ENCODE results near the gene SASH1. TPM values are rescaled to one million over a fixed set of nuclear protein-coding genes. Genes with fewer than 3 reads are reported as not detected.

SASH1 gene
- total RNA-seq, 1 experiment from 2014 or later = 33.2 TPM

- H3K4me1 ChIP-seq (ENCODE audit: insufficient read depth, low read length) = peaks cover 6% of the 10 kb centered on the region; the same call in 1 of the 2 replicates
- H2AK5ac ChIP-seq (ENCODE audit: insufficient read length, low read length) = no peak overlapping the region
- H3K27ac Mint-ChIP-seq = peak overlapping the region in 2 of 3 experiments; percentile 5 to 16; a peak in 3 of 7 replicates
- no peak for TF ChIP-seq CTCF (conservative IDR thresholded peaks at IDR 0.05)
- H3K9me3 Mint-ChIP-seq = no peaks in the 10 kb centered on the region
- no peak overlapping the region for H2BK120ac ChIP-seq (ENCODE audit: low read depth, low read length, poor library complexity, severe bottlenecking)
- H3K23ac ChIP-seq (ENCODE audit: insufficient read length, low read depth, low read length) = no peak overlapping the region
- no peak for DNase-seq
- H2BK20ac ChIP-seq (ENCODE audit: low read depth, low read length, poor library complexity, severe bottlenecking) = no peak overlapping the region
- peaks cover 46 to 49% of the 10 kb centered on the region in 2 experiments for H3K4me1 Mint-ChIP-seq
- H3K79me1 ChIP-seq (ENCODE audit: insufficient read depth, low read depth, low read length, poor library complexity, severe bottlenecking) = peaks cover 3% of the 10 kb centered on the region
- no peak overlapping the region for H2AFZ ChIP-seq (ENCODE audit: low read length)
- H3K9me3 ChIP-seq (ENCODE audit: control insufficient read depth, low read depth, low read length) = no peaks in the 10 kb centered on the region
- no peak overlapping the region for H3K18ac ChIP-seq (ENCODE audit: insufficient read length, low read depth, low read length)
- peaks cover 2% of the 10 kb centered on the region; the same call in 1 of the 2 replicates for H3K79me2 ChIP-seq (ENCODE audit: insufficient read depth, low read length)
- H4K91ac ChIP-seq (ENCODE audit: insufficient read length, low read depth, low read length) = no peak overlapping the region
- no peak overlapping the region for H4K8ac ChIP-seq (replicated peaks; ENCODE audit: insufficient read length, low read depth, low read length)
- no peak overlapping the region for H3T11ph ChIP-seq (ENCODE audit: low read length)
- H3K4me2 ChIP-seq (ENCODE audit: insufficient read depth, insufficient read length, low read length) = no peak overlapping the region
- H3K4me3 Mint-ChIP-seq = no peak overlapping the region
- no peaks in the 10 kb centered on the region for H4K20me1 ChIP-seq (ENCODE audit: control insufficient read depth, insufficient read depth, insufficient read length)
- whole genome bisulfite sequencing (ENCODE audit: extremely low coverage, insufficient read length, low lambda C conversion rate) = no CpG with 5 or more reads among the region's 10 CpGs
- H3K9ac ChIP-seq (ENCODE audit: extremely low read depth, insufficient read length, low read length) = no peak overlapping the region
- no peak overlapping the region for H2BK12ac ChIP-seq (ENCODE audit: insufficient read length, low read depth, low read length)
- H2BK15ac ChIP-seq (ENCODE audit: low read depth, low read length) = no peak overlapping the region
- no peaks in the 10 kb centered on the region for H3K27me3 Mint-ChIP-seq (ENCODE audit: low read depth)
- H3K27ac ChIP-seq (ENCODE audit: insufficient read length, low read depth, low read length) = no peak overlapping the region
- no peak overlapping the region for H3K14ac ChIP-seq (ENCODE audit: insufficient read depth, low read length)
- no peaks in the 10 kb centered on the region; a peak in 1 of 7 replicates for H3K36me3 Mint-ChIP-seq (ENCODE audit: insufficient read depth in 1 of 3, low read depth in 3 of 3)
- H2BK5ac ChIP-seq (ENCODE audit: insufficient read length, low read length) = no peak overlapping the region
- H3K4ac ChIP-seq (ENCODE audit: low read depth, low read length) = no peak overlapping the region
- no peak overlapping the region for H4K5ac ChIP-seq (ENCODE audit: insufficient read length, low read depth, low read length)
- no peaks in the 10 kb centered on the region for H3K27me3 ChIP-seq (ENCODE audit: insufficient read depth, low read length)
- H3K23me2 ChIP-seq (ENCODE audit: insufficient read length, low read depth, low read length, poor library complexity, severe bottlenecking) = no peaks in the 10 kb centered on the region
- no peak overlapping the region for H3K56ac ChIP-seq (ENCODE audit: insufficient read length, low read depth, low read length)
Measured at GRCh38 chr6:148383658-148384368, 41.2 kb downstream of the SASH1 start.
